Body of pancreas (tissue), 4 donors: ENCODE measurements around the gene NPR1. TPM values are rescaled to one million over a fixed set of nuclear protein-coding genes. Genes with fewer than 3 reads are reported as not detected.

Experiments used
- ATAC-seq: fragments of 150-250 bp; one replicate; pipeline ENCODE4 v1.9.1; 2016
- DNase-seq, 4 donors: peaks; one replicate each; pipeline ENCODE4 v3.0.0-alpha.2; 2019
- H3K27ac ChIP-seq, 4 donors: fragments of 200-600 bp; sonication (generic); 1 replicate in 3 of 4; 2 replicates in 1 of 4; pipeline versions ENCODE4 v1.5.1 to v1.6.1; 2016 to 2019; ENCODE audit warnings: mild to moderate bottlenecking in 1 of 4, mixed read lengths in 1 of 4, moderate library complexity in 1 of 4
- H3K27me3 ChIP-seq, 2 donors: fragments of 200-600 bp; sonication (generic); one replicate each; pipeline ENCODE4 v1.6.0; 2016; ENCODE audit warnings: mild to moderate bottlenecking in 1 of 2
- H3K36me3 ChIP-seq, 2 donors: fragments of 200-600 bp; sonication (generic); replicated peaks in 1 of 2; 2 replicates each; pipeline ENCODE4 v1.5.1; 2016; ENCODE audit warnings: low read depth in 2 of 2; ENCODE audit not compliant: insufficient read depth in 1 of 2
- H3K4me1 ChIP-seq: fragments of 200-600 bp; sonication (generic); one replicate; pipeline ENCODE4 v1.6.0; 2016
- H3K4me3 ChIP-seq, 2 donors: fragments of 200-600 bp; sonication (generic); 1 replicate in 1 of 2; 2 replicates in 1 of 2; pipeline ENCODE4 v1.5.1; 2016 to 2019
- H3K9me3 ChIP-seq, 3 donors: fragments of 200-600 bp; sonication (generic); 1 replicate in 2 of 3; 2 replicates in 1 of 3; pipeline ENCODE4 v1.5.1; 2016
- POLR2A ChIP-seq, 3 donors: fragments of 450-650 bp; IDR thresholded peaks; one replicate each; pipeline ENCODE4 v1.6.1; 2016; ENCODE audit warnings: antibody characterized with exemption in 3 of 3, mild to moderate bottlenecking in 2 of 3
- WGBS, 2 donors: methylation state at CpG; one replicate each; pipeline ENCODE4 v1.1.5; 2017; 5-methylcytosine and 5-hydroxymethylcytosine counted together
- intact Hi-C: fragments of 100-400 bp; cut with DNase I; formaldehyde crosslinking; loops from one replicate; pipeline ENCODE4 v1.15.1; 2023
- total RNA-seq, 2 donors: library from RNA; depleted of rRNA; stranded (reverse); fragments of >200 nt; gene quantifications; one replicate each; pipeline ENCODE4 v1.1.0, GENCODE V29; 2016
- TF ChIP-seq, protein P1 (sequence below), 7 experiments: fragments of 450-650 bp in 4 of 7; fragments of 200-600 bp in 3 of 7; sonication (generic) in 3 of 7; IDR thresholded peaks; one replicate each; pipeline ENCODE4 v1.5.1; 2016 to 2019; ENCODE audit warnings: antibody characterized with exemption in 7 of 7

The NPR1 gene
- total RNA-seq, 2 donors from 2014 or later, result 11.7 to 16.5 TPM

DNA sequence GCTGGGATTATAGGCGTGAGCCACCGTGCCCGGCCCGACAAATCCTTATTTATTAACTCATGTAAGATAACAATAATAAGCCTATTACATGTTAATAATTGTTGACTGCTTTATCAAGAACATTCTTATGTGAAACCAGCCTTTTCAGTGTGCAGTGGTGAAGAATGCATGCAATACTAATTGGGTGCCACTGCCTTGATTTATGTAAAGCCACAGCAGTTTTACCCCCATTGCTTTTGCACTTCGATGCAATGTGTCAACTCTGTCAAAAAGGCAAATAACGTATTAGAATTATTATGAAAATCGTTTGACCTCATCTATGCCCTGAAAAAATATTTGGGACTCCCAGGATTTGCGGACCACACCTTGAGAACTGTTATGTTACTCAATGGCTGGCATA is 18.3 kb downstream of the NPR1 start:
- H3K4me3 ChIP-seq, result no peak overlapping the region
- no peaks in the 10 kb centered on the region for H3K36me3 ChIP-seq
- 49 to 52% methylated on average over 8 of the region's 8 CpGs for WGBS, 2 donors
- DNase-seq (no peak), ATAC-seq (no peak)
- no peaks in the 10 kb centered on the region for H3K9me3 ChIP-seq
- intact Hi-C loops, result no loop called here
- H3K4me1 ChIP-seq, result peaks cover 15% of the 10 kb centered on the region
- H3K27ac ChIP-seq, result peak overlapping the region; percentile 62 to 85 (median 80)
- no peak for TF ChIP-seq POLR2A (IDR thresholded peaks at IDR 0.05)
- TF ChIP-seq, protein P1, sequence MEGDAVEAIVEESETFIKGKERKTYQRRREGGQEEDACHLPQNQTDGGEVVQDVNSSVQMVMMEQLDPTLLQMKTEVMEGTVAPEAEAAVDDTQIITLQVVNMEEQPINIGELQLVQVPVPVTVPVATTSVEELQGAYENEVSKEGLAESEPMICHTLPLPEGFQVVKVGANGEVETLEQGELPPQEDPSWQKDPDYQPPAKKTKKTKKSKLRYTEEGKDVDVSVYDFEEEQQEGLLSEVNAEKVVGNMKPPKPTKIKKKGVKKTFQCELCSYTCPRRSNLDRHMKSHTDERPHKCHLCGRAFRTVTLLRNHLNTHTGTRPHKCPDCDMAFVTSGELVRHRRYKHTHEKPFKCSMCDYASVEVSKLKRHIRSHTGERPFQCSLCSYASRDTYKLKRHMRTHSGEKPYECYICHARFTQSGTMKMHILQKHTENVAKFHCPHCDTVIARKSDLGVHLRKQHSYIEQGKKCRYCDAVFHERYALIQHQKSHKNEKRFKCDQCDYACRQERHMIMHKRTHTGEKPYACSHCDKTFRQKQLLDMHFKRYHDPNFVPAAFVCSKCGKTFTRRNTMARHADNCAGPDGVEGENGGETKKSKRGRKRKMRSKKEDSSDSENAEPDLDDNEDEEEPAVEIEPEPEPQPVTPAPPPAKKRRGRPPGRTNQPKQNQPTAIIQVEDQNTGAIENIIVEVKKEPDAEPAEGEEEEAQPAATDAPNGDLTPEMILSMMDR (IDR thresholded peaks at IDR 0.05), result no peak
- no peaks in the 10 kb centered on the region for H3K27me3 ChIP-seq

DNA sequence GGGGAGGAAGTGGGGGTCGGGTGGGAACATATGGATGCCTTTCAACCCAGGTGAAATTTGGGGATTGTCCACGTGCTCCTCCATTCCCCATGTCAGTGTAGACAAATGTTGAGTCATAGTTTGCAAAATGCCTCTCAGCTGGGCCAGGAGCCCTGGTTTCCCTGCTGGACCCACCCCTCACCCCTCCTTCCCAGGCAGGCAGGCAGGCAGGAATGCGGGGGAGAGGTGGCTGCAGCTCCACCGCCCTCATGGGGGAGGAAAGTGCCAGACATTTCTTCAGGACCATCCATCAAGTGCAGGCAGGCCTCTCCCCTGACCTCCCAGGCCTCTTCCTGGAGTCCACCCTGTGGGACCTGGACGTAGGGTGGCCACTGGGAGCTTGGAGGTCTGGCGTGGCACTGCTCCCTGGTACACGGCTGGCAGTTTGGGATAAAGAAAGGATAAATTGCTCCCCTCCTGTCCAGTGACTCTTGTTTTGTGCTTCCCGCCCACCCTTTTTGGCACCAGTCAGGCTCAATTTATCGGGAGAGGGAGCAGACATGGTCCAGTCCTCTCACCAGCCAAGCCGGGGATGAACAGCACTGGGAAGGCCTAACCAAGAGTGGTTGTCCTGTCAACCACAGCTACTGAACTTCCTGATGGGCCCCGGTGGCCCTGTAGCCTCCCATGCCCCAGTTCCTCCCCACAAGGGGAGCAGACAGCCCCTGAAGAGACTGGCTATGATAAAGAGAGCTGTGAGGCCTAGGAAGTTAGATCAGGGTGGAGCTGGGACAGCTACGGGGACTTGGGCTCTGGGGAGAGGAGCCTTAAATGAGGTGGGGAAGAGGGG is 18.9 kb downstream of the NPR1 start:
- peak; percentile 81 for ATAC-seq
- WGBS, 2 donors, result 64 to 66% methylated on average over 12 of the region's 12 CpGs
- Histone ChIP-seq H3K27me3 (no peaks in the 10 kb centered on the region), H3K4me1 (peaks cover 15% of the 10 kb centered on the region), H3K36me3 (no peaks in the 10 kb centered on the region), H3K4me3 (no peak overlapping the region), H3K27ac (peak overlapping the region; percentile 62 to 85 (median 80)), H3K9me3 (no peaks in the 10 kb centered on the region)
- TF ChIP-seq POLR2A (IDR thresholded peaks at IDR 0.05), result peak in 2 of 3 donors; percentile 37 to 38
- TF ChIP-seq, protein P1 (IDR thresholded peaks at IDR 0.05), result no peak
- peak; percentile 51 to 75 (median 58) for DNase-seq
- intact Hi-C loops, result no loop called here

DNA sequence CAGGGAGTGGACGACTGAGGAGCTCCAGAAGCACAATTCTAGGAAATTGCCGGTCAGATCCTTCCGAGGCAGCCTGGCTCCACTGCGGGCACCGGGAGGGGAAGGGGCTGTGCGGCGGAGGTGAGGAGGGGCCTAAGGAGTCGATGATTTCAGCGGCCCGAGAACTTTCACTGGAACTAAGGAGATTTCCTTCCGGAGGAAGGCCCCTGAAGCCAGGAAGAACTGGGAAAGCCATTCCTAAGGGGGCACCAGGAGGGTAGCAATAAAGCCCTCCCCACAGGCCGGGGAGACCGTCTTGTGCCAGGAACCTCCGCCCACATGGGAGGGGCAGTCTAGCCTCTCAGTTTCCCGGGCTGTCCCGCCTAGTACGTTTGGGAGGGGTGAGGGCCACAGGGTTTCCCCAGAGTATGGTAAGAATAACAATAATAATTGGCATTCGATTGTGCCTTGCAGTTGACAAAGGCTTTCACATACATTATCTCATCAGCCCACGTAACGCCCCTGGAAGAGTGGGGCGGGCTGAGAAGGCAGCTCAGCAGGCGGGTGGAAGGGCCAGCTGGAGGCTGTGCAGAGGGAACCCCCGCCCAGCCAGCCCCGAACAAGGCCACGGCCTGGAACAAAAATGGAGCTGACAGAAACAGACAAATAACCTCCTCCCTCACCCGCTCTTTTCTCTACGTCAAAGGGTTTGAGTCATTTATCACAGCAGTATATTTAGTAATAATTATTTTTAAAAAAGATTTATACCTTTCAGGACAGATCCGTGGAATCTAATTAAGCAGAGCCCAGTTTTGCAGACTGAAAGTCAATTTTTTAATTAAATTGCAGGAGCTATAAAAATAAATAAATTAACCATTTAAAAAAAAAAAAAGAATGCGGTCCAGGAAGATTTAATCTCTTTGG is 19.8 kb downstream of the NPR1 start:
- H3K4me3 ChIP-seq, result no peak overlapping the region
- intact Hi-C loops, result no loop called here
- ATAC-seq, result peak; percentile 43

DNA sequence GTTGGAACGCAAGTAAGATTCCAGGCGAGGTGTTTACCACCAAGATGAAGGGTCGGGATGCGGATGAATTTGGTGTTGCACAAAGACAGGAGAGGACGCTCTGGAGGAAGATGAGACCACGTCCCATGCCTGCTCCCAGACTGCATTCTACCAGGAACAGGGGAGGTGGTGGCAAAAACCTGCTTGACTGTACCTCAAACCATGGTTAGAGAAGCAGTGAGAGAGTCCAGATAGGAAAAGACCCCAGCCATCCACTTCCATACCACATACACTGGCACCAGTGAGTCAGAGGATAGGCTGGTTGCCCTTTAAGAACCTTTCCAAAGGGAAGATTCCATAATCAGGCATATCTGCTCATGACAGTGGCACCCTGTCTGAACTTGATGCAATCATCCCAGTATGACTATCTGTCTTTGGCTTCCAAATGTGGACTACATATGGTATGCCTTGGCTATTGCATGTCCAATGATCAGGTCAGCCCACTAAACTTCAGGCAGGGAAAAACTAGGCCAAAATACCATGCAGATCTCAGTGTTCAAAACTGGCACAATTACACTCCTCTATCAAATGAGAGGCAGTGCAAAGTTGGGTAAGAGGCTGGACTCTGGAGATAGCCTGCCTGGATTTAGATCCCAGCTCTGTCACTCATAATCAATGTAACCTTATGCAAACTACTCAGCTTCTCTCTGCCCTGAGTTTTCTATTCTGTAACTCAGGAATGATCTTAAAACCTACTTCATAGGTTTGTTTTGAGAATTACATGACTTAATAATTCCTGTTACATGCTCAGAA is 20.6 kb downstream of the NPR1 start:
- peaks cover 15% of the 10 kb centered on the region for H3K4me1 ChIP-seq
- no peak for DNase-seq
- no peak overlapping the region for H3K4me3 ChIP-seq
- no peaks in the 10 kb centered on the region for H3K36me3 ChIP-seq
- H3K9me3 ChIP-seq, result no peaks in the 10 kb centered on the region
- 80 to 81% methylated on average over 6 of the region's 6 CpGs for WGBS, 2 donors
- no peak for TF ChIP-seq POLR2A (IDR thresholded peaks at IDR 0.05)
- TF ChIP-seq, protein P1 (IDR thresholded peaks at IDR 0.05), result no peak
- no peak for ATAC-seq
- H3K27ac ChIP-seq, result peak overlapping the region in 2 of 4 donors; percentile 9 to 85
- intact Hi-C loops, result no loop called here
- H3K27me3 ChIP-seq, result no peaks in the 10 kb centered on the region

More for the DNA sequence above, 19.8 kb downstream of the NPR1 start:
- TF ChIP-seq, protein P1 (IDR thresholded peaks at IDR 0.05), result no peak
- TF ChIP-seq POLR2A (IDR thresholded peaks at IDR 0.05), result no peak
- Histone ChIP-seq H3K9me3 (no peaks in the 10 kb centered on the region), H3K27me3 (no peaks in the 10 kb centered on the region), H3K27ac (peak overlapping the region; percentile 62 to 85 (median 80)), H3K36me3 (no peaks in the 10 kb centered on the region), H3K4me1 (peaks cover 15% of the 10 kb centered on the region)
- DNase-seq, result peak; percentile 18 to 25 (median 22)
- WGBS, 2 donors, result 34 to 48% methylated on average over 28 to 29 of the region's 29 CpGs
